ENCODE data around the gene CRYBG2. TPM values are rescaled to one million over a fixed set of nuclear protein-coding genes. Genes with fewer than 3 reads are reported as not detected.
"Not testable (repeated sequence)": the region's sequence is repeated elsewhere in the genome, so short reads cannot be mapped to it uniquely, and the experiment has no call there.

The CRYBG2 gene
- total RNA-seq, 1 donor, result not detected

- DNase-seq (ENCODE audit: low read depth), result no peak
- no peak for TF ChIP-seq CTCF (IDR thresholded peaks at IDR 0.05; ENCODE audit: insufficient read depth, low read length)
- no peak overlapping the region for H3K4me3 ChIP-seq (ENCODE audit: low read depth, low read length)
Observed at GRCh38 chr1:26295194-26296138, 58.5 kb downstream of the CRYBG2 start.

GRCh38 chr1:26293911-26294463, 59.9 kb downstream of the CRYBG2 start:
- DNase-seq (ENCODE audit: low read depth), result no peak
- TF ChIP-seq CTCF (IDR thresholded peaks at IDR 0.05; ENCODE audit: insufficient read depth, low read length), result no peak
- no peak overlapping the region for H3K4me3 ChIP-seq (ENCODE audit: low read depth, low read length)

- not testable (repeated sequence) for DNase-seq (ENCODE audit: low read depth); H3K4me3 ChIP-seq (ENCODE audit: low read depth, low read length)
Observed at GRCh38 chr1:26292735-26293134, 61.2 kb downstream of the CRYBG2 start.

GRCh38 chr1:26291939-26292338, 62.0 kb downstream of the CRYBG2 start:
- TF ChIP-seq CTCF (IDR thresholded peaks at IDR 0.05; ENCODE audit: insufficient read depth, low read length), result no peak

GRCh38 chr1:26291433-26291832, 62.5 kb downstream of the CRYBG2 start:
- H3K4me3 ChIP-seq (ENCODE audit: low read depth, low read length), result no peak overlapping the region
- TF ChIP-seq CTCF (IDR thresholded peaks at IDR 0.05; ENCODE audit: insufficient read depth, low read length), result no peak
- no peak for DNase-seq (ENCODE audit: low read depth)

More at GRCh38 chr1:26291939-26292338, 62.0 kb downstream of the CRYBG2 start:
- no peak for DNase-seq (ENCODE audit: low read depth)
- no peak overlapping the region for H3K4me3 ChIP-seq (ENCODE audit: low read depth, low read length)

GRCh38 chr1:26290882-26291261, 63.1 kb downstream of the CRYBG2 start:
- H3K4me3 ChIP-seq (ENCODE audit: low read depth, low read length), result no peak overlapping the region
- DNase-seq (ENCODE audit: low read depth), result no peak
- TF ChIP-seq CTCF (IDR thresholded peaks at IDR 0.05; ENCODE audit: insufficient read depth, low read length), result no peak

- H3K4me3 ChIP-seq (ENCODE audit: low read depth, low read length), result no peak overlapping the region
- TF ChIP-seq CTCF (IDR thresholded peaks at IDR 0.05; ENCODE audit: insufficient read depth, low read length), result no peak
- DNase-seq (ENCODE audit: low read depth), result no peak
Observed at GRCh38 chr1:26290122-26290881, 63.6 kb downstream of the CRYBG2 start.

All from fibroblast of the aortic adventitia (primary cell).